ENCODE data around the gene AOPEP.

The AOPEP gene

GRCh38 chr9:94757158-94757557 is 30.7 kb downstream of the AOPEP start:
- H3K4me3 ChIP-seq (ENCODE audit: low read depth, low read length) = no peak overlapping the region

DNA sequence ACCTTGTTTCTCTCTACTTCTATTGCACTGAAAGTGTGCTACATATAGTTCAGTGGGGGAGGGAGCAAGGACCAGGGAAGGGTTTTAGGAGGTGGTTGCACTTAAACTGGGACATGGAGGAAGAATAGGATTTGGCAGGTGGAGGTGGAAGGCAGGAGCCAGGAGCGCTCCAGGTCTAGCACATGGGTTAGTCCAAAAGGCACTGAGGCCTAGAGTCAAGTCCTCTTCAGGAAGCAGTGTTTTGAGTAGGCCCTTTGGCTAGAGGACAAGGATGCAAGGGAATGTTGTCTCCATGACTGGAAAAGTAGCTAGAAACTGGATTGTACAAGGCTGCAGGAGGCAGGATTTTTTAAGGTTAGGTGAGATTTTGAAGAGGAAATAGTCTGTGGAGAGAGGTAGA is 31.5 kb downstream of the AOPEP start:
- H3K4me3 ChIP-seq (ENCODE audit: low read depth, low read length) = no peak overlapping the region

- no peak overlapping the region for H3K4me3 ChIP-seq (ENCODE audit: low read depth, low read length)
Measured at GRCh38 chr9:94758880-94759279, 32.4 kb downstream of the AOPEP start.

- H3K4me3 ChIP-seq (ENCODE audit: low read depth, low read length) = no peak overlapping the region
Measured at GRCh38 chr9:94760010-94760409, 33.5 kb downstream of the AOPEP start.

GRCh38 chr9:94760660-94761059 is 34.2 kb downstream of the AOPEP start:
- no peak overlapping the region for H3K4me3 ChIP-seq (ENCODE audit: low read depth, low read length)

GRCh38 chr9:94761481-94761880 is 35.0 kb downstream of the AOPEP start:
- H3K4me3 ChIP-seq (ENCODE audit: low read depth, low read length) = no peak overlapping the region

DNA sequence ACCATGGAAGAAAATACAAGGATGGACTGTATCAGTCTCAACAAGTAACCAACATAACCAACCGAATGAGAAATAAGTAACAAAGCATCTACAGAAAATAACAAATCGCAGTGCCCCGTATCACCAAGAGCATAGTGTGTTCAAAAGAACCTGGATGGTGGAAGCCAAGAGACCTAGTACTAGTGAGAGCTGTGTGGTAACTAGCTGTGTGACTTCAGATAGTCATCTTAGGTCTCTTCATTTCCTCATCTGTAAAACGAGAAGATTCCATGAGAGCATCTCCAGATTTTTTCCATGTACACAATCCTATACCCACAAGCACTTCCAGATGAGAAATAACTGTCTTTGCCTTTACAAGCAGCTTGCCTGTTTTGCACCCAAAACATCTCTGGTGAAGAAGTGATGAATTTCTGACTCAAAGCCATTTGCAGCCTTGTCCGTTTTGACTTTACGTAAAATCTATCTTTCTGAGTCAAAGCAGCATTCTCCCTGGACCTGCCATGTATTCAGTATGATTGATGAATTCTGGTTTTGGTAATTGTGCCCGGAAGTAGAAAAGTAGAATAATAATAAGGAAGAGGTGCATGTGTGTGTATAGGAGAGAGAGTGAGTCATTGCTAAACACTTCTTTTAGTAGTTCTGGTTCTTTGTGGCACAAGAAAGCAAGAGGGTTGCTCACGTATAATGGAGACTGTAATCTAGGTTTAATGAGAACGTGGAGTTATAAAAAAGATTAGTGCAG is 41.0 kb downstream of the AOPEP start:
- H3K4me3 ChIP-seq (ENCODE audit: low read depth, low read length) = no peak overlapping the region

DNA sequence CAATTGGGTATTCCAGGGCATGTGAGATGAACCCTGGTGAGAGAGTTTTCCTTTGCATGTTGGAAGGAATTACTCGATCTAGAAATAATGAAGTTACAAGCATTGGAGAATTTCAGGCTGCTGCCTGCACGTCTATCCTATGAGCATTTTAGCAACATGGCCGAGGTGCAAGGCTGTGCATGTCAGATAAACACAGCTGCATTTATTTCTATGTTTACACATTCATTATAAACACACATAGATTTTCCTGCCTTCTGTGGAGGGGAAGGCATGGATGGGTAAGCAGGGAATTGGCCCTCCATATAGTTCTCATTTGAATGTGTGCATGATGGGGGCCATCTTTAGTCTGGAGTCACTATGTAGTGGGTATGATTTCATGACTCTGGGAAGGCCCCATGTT is 42.3 kb downstream of the AOPEP start:
- H3K4me3 ChIP-seq (ENCODE audit: low read depth, low read length) = no peak overlapping the region

GRCh38 chr9:94770334-94770733 is 43.8 kb downstream of the AOPEP start:
- H3K4me3 ChIP-seq (ENCODE audit: low read depth, low read length) = no peak overlapping the region

- H3K4me3 ChIP-seq (ENCODE audit: low read depth, low read length) = no peak overlapping the region
Measured at GRCh38 chr9:94771096-94771495, 44.6 kb downstream of the AOPEP start.

DNA sequence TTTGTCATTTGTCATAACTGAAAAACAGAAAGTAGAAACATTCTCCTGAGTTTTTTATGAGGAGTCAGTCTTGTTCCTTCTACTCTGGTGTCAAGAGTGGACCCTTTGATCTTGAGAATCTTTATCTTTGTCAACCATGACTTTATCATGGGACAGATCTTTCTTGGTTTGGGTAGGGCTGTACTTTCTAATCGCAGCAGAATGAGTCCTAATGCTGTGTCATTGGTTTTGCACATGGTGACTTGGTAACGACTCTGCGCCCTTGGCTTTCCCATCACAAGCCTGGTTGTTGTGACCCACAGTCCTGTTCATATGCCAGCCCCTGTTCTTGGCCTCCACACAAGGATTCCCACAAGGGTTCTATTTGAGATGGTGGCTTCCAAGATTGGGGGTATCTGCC is 45.6 kb downstream of the AOPEP start:
- H3K4me3 ChIP-seq (ENCODE audit: low read depth, low read length) = no peak overlapping the region

DNA sequence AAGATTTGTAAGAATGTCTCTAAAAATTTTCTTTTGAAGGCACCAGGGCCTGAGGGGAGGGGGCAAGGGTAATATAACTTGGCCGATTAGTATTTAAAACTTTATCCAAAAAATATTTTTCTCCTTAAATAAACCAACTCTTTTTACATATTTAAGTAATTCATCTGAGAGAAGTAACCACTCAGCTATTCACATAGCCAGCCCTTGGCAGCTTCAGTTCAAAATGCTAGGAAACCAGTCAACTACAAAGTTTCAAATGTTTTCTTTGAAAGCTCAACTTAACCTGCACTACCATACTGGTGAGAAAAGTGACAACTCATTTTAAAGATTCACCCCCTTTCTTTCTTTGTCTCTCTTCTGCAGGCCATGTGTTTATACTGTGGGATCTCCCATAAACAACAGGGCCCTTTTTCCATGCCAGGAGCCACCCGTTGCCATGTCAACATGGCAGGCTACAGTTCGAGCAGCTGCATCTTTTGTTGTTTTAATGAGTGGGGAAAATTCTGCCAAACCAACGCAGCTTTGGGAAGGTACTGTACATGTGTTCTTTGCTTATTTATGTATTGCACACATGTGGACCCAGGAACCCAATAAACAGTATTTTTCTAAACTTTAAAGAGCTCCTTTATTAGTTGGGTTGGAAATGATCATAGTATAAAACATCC is 46.3 kb downstream of the AOPEP start:
- no peak overlapping the region for H3K4me3 ChIP-seq (ENCODE audit: low read depth, low read length)

DNA sequence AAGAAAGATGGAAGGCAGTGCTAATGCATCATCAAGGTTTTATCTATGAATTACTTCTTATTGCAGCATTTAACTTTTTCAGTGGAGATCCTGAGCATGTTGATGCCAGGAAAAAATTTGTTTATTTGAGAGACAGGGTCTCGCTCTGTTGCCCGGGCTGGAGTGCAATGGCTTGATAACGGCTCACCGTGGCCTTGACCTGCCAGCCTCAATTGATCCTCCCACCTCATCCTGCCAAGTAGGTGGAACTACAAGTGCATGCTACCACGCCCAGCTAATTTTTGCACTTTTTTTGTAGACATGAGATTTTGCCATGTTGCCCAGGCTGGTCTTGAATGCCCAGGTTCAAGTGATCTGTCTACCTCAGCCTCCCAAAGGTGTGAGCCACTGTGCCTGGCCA is 47.2 kb downstream of the AOPEP start:
- H3K4me3 ChIP-seq (ENCODE audit: low read depth, low read length) = no peak overlapping the region

GRCh38 chr9:94778013-94778412 is 51.5 kb downstream of the AOPEP start:
- no peak overlapping the region for H3K4me3 ChIP-seq (ENCODE audit: low read depth, low read length)

DNA sequence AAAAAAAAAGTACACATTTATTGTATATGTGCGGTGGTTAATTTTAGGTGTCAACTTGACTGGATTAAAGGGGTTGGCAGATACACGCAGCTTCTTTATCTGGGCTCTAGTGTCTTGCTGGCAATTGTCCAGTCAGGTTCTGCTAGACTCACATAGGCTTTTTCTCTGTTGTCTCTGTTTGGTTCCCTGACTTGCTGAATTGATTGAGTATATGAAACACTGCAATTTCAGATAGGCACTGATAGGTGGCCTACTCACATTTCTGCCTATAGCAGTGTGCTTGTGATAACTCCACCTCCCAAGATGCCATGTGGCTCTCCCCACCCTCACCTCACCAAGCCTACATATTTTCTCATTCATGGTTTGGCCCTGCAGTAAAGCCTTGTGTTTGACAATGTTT is 52.5 kb downstream of the AOPEP start:
- no peak overlapping the region for H3K4me3 ChIP-seq (ENCODE audit: low read depth, low read length)

GRCh38 chr9:94779693-94780290 is 53.3 kb downstream of the AOPEP start:
- no peak overlapping the region for H3K4me3 ChIP-seq (ENCODE audit: low read depth, low read length)

GRCh38 chr9:94780516-94780950 is 54.0 kb downstream of the AOPEP start:
- H3K4me3 ChIP-seq (ENCODE audit: low read depth, low read length) = no peak overlapping the region

GRCh38 chr9:94782355-94783101 is 56.0 kb downstream of the AOPEP start:
- no peak overlapping the region for H3K4me3 ChIP-seq (ENCODE audit: low read depth, low read length)

DNA sequence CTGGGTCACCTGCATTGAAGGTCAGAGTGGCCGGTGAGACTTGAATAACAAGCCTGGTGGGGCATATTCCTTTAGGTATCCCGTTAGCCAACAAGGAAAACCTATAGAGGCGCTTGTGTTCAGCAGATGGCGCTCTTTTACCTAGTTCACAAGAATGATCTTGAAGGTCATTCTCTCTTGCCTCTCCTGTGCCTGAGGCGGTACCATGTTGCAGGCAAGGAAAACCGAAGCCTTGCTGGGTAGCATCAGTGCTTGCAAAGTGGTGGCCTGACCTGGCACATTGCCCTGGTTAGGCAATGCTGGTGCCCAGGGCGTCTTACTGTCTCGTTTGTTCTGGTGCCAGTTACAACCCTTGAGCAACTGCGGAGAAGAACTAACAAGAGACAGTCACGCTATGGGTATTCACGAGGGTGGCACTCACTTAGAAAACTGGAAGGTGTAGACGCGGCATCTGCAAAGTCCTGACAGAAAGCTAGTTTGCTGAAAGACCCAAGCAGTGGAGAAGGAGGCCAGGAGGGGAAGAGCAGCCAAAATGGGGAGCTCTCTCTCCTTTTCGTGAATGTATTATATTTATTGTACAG is 56.7 kb downstream of the AOPEP start:
- H3K4me3 ChIP-seq (ENCODE audit: low read depth, low read length) = no peak overlapping the region

GRCh38 chr9:94783928-94784327 is 57.4 kb downstream of the AOPEP start:
- no peak overlapping the region for H3K4me3 ChIP-seq (ENCODE audit: low read depth, low read length)

Measured in iPS-11a (cell line).